A549 (cell line): ENCODE results near the gene ZBTB12. TPM values are rescaled to one million over a fixed set of nuclear protein-coding genes. Genes with fewer than 3 reads are reported as not detected.

ENCODE experiments used
- ATAC-seq, 2 experiments: fragments of 200-7000 bp in 1 of 2; fragments of >200 bp in 1 of 2; cut with Nextera tagmentation in 1 of 2; cut with Tn5 transposase in 1 of 2; 3 replicates each; pipeline versions ENCODE4 v1.8.0 to v1.9.1; 2018 to 2020; ENCODE audit warnings: mild to moderate bottlenecking in 1 of 2, moderate library complexity in 1 of 2
- CTCF ChIA-PET: fragments of 300-600 bp; sonication (Branson Sonifier 250); formaldehyde crosslinking; extraction: SDS; loops from one replicate; lab custom pipeline; 2021; ENCODE audit warnings: antibody characterized with exemption, inconsistent platforms; lab: Yijun Ruan, JAX
- POLR2A ChIA-PET: fragments of 350-600 bp; formaldehyde crosslinking; extraction: SDS; loops from one replicate; lab custom pipeline; 2021; ENCODE audit warnings: antibody characterized with exemption, inconsistent platforms; lab: Yijun Ruan, JAX
- DNase-seq, 2 experiments: peaks; one replicate each; pipeline versions ENCODE4 v3.0.0 to v3.0.0-alpha.2; 2011 to 2016; ENCODE audit warnings: low read depth in 1 of 2, low spot score in 1 of 2
- FAIRE-seq: peaks from 2 replicates; lab custom pipeline; 2011; peaks lifted over from hg19 to GRCh38; lab: Jason Lieb, UNC
- H3K27ac ChIP-seq, 2 experiments: fragments of >200 bp; sonication (Bioruptor Twin); formaldehyde crosslinking; 3 replicates each; pipeline ENCODE4 v1.5.1; 2016 to 2017
- H3K4me1 ChIP-seq: fragments of >200 bp; sonication (Bioruptor Twin); formaldehyde crosslinking; 3 replicates; pipeline ENCODE4 v1.6.1; 2016
- H3K4me2 ChIP-seq: fragments of >200 bp; sonication (Bioruptor Twin); formaldehyde crosslinking; 3 replicates; pipeline ENCODE4 v1.6.1; 2016
- H3K4me3 ChIP-seq: fragments of >200 bp; sonication (Bioruptor Twin); formaldehyde crosslinking; 3 replicates; pipeline ENCODE4 v1.5.1; 2016
- H3K9me3 ChIP-seq: fragments of >200 bp; sonication (Bioruptor Twin); formaldehyde crosslinking; 3 replicates; pipeline ENCODE4 v1.6.1; 2016
- CEBPB ChIP-seq, 2 experiments: fragments of >200 bp in 1 of 2; sonication (Bioruptor Twin) in 1 of 2; formaldehyde crosslinking in 1 of 2; IDR thresholded peaks; 2 replicates each; pipeline ENCODE4 v1.6.1; 2012 to 2016
- CHD2 ChIP-seq: fragments of 150-350 bp; IDR thresholded peaks from 2 replicates; pipeline ENCODE4 v1.6.1; 2014; ENCODE audit warnings: low read length; ENCODE audit not compliant: partially characterized antibody
- CHD4 ChIP-seq: fragments of 200-600 bp; sonication (generic); IDR thresholded peaks from 2 replicates; pipeline ENCODE4 v1.6.1; 2016; ENCODE audit warnings: antibody characterized with exemption, mild to moderate bottlenecking, borderline replicate concordance
- EHF ChIP-seq: fragments of 250-450 bp; sonication (Bioruptor Pico); IDR thresholded peaks from 2 replicates; pipeline ENCODE4 v1.5.0; 2020; ENCODE audit warnings: mild to moderate bottlenecking
- EP300 ChIP-seq, 2 experiments: fragments of >200 bp; sonication (Bioruptor Twin); formaldehyde crosslinking; IDR thresholded peaks; 2 replicates in 1 of 2; 3 replicates in 1 of 2; pipeline ENCODE4 v1.6.1; 2016 to 2017
- ESRRA ChIP-seq: fragments of 150-350 bp; IDR thresholded peaks from 2 replicates; pipeline ENCODE4 v1.6.1; 2014; ENCODE audit warnings: mild to moderate bottlenecking, low read length, borderline replicate concordance
- FOXS1 ChIP-seq: fragments of 250-450 bp; sonication (Bioruptor Pico); IDR thresholded peaks from 2 replicates; pipeline ENCODE4 v1.5.0; 2020; ENCODE audit warnings: mild to moderate bottlenecking, moderate library complexity
- HES2 ChIP-seq: fragments of >200 bp; sonication (Bioruptor Twin); formaldehyde crosslinking; IDR thresholded peaks from 2 replicates; pipeline ENCODE4 v1.6.1; 2016
- HEYL ChIP-seq: fragments of 250-450 bp; sonication (Bioruptor Pico); IDR thresholded peaks from 2 replicates; pipeline ENCODE4 v1.8.0; 2021; ENCODE audit warnings: mild to moderate bottlenecking, moderate library complexity
- HOXB5 ChIP-seq: fragments of 250-450 bp; sonication (Bioruptor Pico); IDR thresholded peaks from 2 replicates; pipeline ENCODE4 v1.5.0; 2020; ENCODE audit warnings: mild to moderate bottlenecking, moderate library complexity
- KDM1A ChIP-seq: fragments of 200-600 bp; sonication (generic); IDR thresholded peaks from 2 replicates; pipeline ENCODE4 v1.6.1; 2016; ENCODE audit warnings: low read depth, mild to moderate bottlenecking
- NFE2L2 ChIP-seq: fragments of 150-350 bp; conservative IDR thresholded peaks from 2 replicates; pipeline ENCODE4 v1.6.1; 2014; ENCODE audit warnings: low read length
- PHF8 ChIP-seq: fragments of 200-600 bp; sonication (generic); IDR thresholded peaks from 2 replicates; pipeline ENCODE4 v1.6.1; 2016; ENCODE audit warnings: low read depth, mild to moderate bottlenecking, antibody characterized with exemption, moderate library complexity, borderline replicate concordance
- SREBF2 ChIP-seq: fragments of 450-650 bp; IDR thresholded peaks from 2 replicates; pipeline ENCODE4 v1.6.1; 2014; ENCODE audit warnings: mild to moderate bottlenecking, moderate library complexity
- TP53 ChIP-seq: fragments of 250-450 bp; sonication (Bioruptor Pico); IDR thresholded peaks from 2 replicates; pipeline ENCODE4 v1.5.0; 2021; ENCODE audit warnings: mild to moderate bottlenecking, moderate library complexity
- ZC3H11A ChIP-seq: fragments of 450-650 bp; IDR thresholded peaks from 2 replicates; pipeline ENCODE4 v1.6.1; 2014; ENCODE audit warnings: antibody characterized with exemption, mild to moderate bottlenecking
- ZSCAN20 ChIP-seq: fragments of 250-450 bp; sonication (Bioruptor Pico); IDR thresholded peaks from 2 replicates; pipeline ENCODE4 v1.8.0; 2022; ENCODE audit warnings: mild to moderate bottlenecking, moderate library complexity
- WGBS: methylation state at CpG from one replicate; pipeline ENCODE4 v1.1.6; 2017; ENCODE audit errors: missing lambda C conversion rate; 5-methylcytosine and 5-hydroxymethylcytosine counted together
- polyA plus RNA-seq, 4 experiments: library from polyadenylated mRNA; depleted of rRNA in 3 of 4; stranded (reverse); fragments of >200 nt; fragmentation: RNase III in 1 of 4; extraction: RNeasy Plus Mini Kit Qiagen cat#74134 plus additional on column Dnase treatment in 1 of 4; gene quantifications; 2 replicates in 3 of 4; 3 replicates in 1 of 4; pipeline ENCODE4 v1.2.3, GENCODE V29; 2011 to 2017
- TF ChIP-seq, protein P1 (sequence below): IDR thresholded peaks from 2 replicates; pipeline ENCODE4 v1.6.1; 2012
- TF ChIP-seq, protein P2 (sequence below): fragments of >200 bp; sonication (Bioruptor Twin); formaldehyde crosslinking; IDR thresholded peaks from 3 replicates; pipeline ENCODE4 v1.6.1; 2016

ZBTB12 gene
- polyA plus RNA-seq, 2 of the 4 experiments (the other 2 are of a cell fraction), result 2.2 to 10.0 TPM

DNA sequence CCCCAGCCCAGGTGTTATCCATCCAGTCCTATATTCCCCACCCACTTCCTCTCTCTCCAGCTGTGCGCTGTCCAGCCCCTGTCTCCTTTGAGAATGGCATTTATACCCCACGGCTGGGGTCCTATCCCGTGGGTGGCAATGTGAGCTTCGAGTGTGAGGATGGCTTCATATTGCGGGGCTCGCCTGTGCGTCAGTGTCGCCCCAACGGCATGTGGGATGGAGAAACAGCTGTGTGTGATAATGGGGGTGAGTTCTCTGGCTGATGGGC, 26.7 kb upstream of the ZBTB12 start:
- WGBS, result 77% methylated on average over 4 of the region's 9 CpGs
- Histone ChIP-seq H3K27ac (no peak overlapping the region), H3K9me3 (peaks cover 3% of the 10 kb centered on the region; the same call in 1 of the 3 replicates), H3K4me1 (no peaks in the 10 kb centered on the region; the same call in 2 of the 3 replicates), H3K4me2 (no peak overlapping the region), H3K4me3 (no peak overlapping the region)
- TF ChIP-seq TP53 (CRISPR knock-in tag) (no peak), NFE2L2 (no peak), EP300 (IDR thresholded peaks at IDR 0.05) (no peak), ESRRA (no peak), CHD2 (no peak), HES2 (no peak), FOXS1 (CRISPR knock-in tag) (no peak), HEYL (CRISPR knock-in tag) (no peak), KDM1A (no peak), HOXB5 (no peak), SREBF2 (no peak), ZSCAN20 (CRISPR knock-in tag) (no peak)
- TF ChIP-seq, protein P1, sequence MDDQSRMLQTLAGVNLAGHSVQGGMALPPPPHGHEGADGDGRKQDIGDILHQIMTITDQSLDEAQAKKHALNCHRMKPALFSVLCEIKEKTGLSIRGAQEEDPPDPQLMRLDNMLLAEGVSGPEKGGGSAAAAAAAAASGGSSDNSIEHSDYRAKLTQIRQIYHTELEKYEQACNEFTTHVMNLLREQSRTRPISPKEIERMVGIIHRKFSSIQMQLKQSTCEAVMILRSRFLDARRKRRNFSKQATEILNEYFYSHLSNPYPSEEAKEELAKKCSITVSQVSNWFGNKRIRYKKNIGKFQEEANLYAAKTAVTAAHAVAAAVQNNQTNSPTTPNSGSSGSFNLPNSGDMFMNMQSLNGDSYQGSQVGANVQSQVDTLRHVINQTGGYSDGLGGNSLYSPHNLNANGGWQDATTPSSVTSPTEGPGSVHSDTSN, result no peak
- POLR2A ChIA-PET, result no interaction called here
- DNase-seq, result no peak
- no peak for ATAC-seq
- CTCF ChIA-PET, result interaction anchor here (1.8 kb wide), 1 partner anchor 24 kb away, joined by 5 read pairs; no protein-coding TSS in a partner anchor
- no peak for FAIRE-seq

GRCh38 chr6:31927863-31928671, 26.2 kb upstream of the ZBTB12 start:
- Histone ChIP-seq H3K4me1 (no peaks in the 10 kb centered on the region; the same call in 2 of the 3 replicates), H3K9me3 (peaks cover 3% of the 10 kb centered on the region; the same call in 1 of the 3 replicates), H3K4me2 (0 out of 3 replicates have a peak overlapping the region, but pooled peaks have one; percentile 14), H3K27ac (no peak overlapping the region), H3K4me3 (no peak overlapping the region)
- CTCF ChIA-PET, result no interaction called here
- TF ChIP-seq EP300 (IDR thresholded peaks at IDR 0.05) (no peak), PHF8 (no peak), SREBF2 (no peak), HOXB5 (no peak), ZC3H11A (no peak), CHD4 (no peak)
- ATAC-seq (no peak), FAIRE-seq (no peak), DNase-seq (no peak)
- WGBS, result 80% methylated on average over 7 of the region's 11 CpGs
- POLR2A ChIA-PET, result no interaction called here

DNA sequence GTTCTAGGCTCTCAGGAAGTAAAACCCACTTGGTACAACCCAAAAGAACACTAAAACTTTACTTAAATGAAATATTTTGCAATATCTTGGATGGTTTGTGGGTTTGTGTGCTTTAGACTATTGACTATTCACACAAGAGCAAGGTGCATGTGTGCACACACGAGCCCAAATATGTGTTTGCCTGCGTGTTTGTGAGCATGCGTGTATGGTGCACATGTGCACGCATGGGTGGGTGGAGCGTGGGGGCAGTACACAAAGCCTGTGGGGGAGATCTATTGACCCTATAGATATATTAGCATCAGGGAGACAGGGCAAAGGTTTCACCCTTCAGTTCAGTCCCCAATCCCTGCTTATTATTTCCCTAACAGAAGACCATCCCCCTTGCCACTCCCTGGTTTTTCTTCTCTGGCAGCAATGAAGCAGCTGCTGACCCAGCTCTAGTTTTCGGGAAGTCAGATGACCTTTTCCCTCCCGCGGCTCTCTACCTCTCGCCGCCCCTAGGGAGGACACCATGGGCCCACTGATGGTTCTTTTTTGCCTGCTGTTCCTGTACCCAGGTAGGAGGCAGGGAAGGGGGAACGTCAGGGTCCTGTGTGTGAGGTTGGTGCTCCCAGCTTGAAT, 25.5 kb upstream of the ZBTB12 start, which contains the start of gene C2:
Gene C2, plus strand, starts transcription at position 476 of the 621 bp plus-strand sequence. Its CDS starts 36 bp downstream, at position 512.
- Histone ChIP-seq H3K4me1 (no peaks in the 10 kb centered on the region; the same call in 2 of the 3 replicates), H3K27ac (no peak within 1 kb of the TSS), H3K4me3 (no peak within 1 kb of the TSS), H3K9me3 (peaks cover 3% of the 10 kb centered on the region; the same call in 1 of the 3 replicates), H3K4me2 (0 out of 3 replicates have a peak within 1 kb of the TSS, but pooled peaks have one; percentile 14)
- no peak for TF ChIP-seq ZSCAN20 (CRISPR knock-in tag)
- no peak for TF ChIP-seq EHF (CRISPR knock-in tag)
- TF ChIP-seq CEBPB (IDR thresholded peaks at IDR 0.05), result no peak
- TF ChIP-seq, protein P2, sequence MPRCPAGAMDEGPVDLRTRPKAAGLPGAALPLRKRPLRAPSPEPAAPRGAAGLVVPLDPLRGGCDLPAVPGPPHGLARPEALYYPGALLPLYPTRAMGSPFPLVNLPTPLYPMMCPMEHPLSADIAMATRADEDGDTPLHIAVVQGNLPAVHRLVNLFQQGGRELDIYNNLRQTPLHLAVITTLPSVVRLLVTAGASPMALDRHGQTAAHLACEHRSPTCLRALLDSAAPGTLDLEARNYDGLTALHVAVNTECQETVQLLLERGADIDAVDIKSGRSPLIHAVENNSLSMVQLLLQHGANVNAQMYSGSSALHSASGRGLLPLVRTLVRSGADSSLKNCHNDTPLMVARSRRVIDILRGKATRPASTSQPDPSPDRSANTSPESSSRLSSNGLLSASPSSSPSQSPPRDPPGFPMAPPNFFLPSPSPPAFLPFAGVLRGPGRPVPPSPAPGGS, result no peak
- no peak for TF ChIP-seq SREBF2
- TF ChIP-seq TP53 (CRISPR knock-in tag), result no peak
- 64% methylated on average over 11 of the region's 11 CpGs for WGBS
- ChIA-PET CTCF (no interaction called here), POLR2A (no interaction called here)
- DNase-seq (no peak), ATAC-seq (no peak), FAIRE-seq (no peak)
